K562 (cell line): ENCODE data around the gene PRRT1. TPM values are rescaled to one million over a fixed set of nuclear protein-coding genes. Genes with fewer than 3 reads are reported as not detected.
A peak's percentile ranks its signal among the peaks of the same experiment; 100 is the strongest.

ENCODE experiments used
- ARID1B ChIP-seq: fragments of 450-650 bp; IDR thresholded peaks from 2 replicates; pipeline ENCODE4 v1.6.1; 2016; ENCODE audit warnings: antibody characterized with exemption, mild to moderate bottlenecking, inconsistent platforms
- ASH1L ChIP-seq: fragments of 450-650 bp; IDR thresholded peaks from 2 replicates; pipeline ENCODE4 v1.6.1; 2018; ENCODE audit warnings: borderline replicate concordance, mild to moderate bottlenecking, low read depth; ENCODE audit not compliant: partially characterized antibody
- CREB3 ChIP-seq: fragments of 450-650 bp; conservative IDR thresholded peaks from 2 replicates; pipeline ENCODE4 v1.6.1; 2016; ENCODE audit warnings: missing genetic modification characterization, low read depth, mild to moderate bottlenecking, missing compliant biosample characterization, moderate library complexity
- FOXJ2 ChIP-seq: fragments of 200-800 bp; sonication (Bioruptor generic); IDR thresholded peaks from 2 replicates; pipeline ENCODE4 v1.6.1; 2016; ENCODE audit warnings: missing genetic modification characterization, missing compliant biosample characterization
- HSF4 ChIP-seq: fragments of 250-450 bp; sonication (Bioruptor Pico); IDR thresholded peaks from 2 replicates; pipeline ENCODE4 v2.1.2; 2022; ENCODE audit warnings: mild to moderate bottlenecking, moderate library complexity, borderline replicate concordance
- KDM2B ChIP-seq: fragments of 250-450 bp; sonication (Bioruptor Pico); IDR thresholded peaks from 2 replicates; pipeline ENCODE4 v1.8.0; 2021; ENCODE audit warnings: mild to moderate bottlenecking, moderate library complexity
- MEF2A ChIP-seq: IDR thresholded peaks from 2 replicates; pipeline ENCODE4 v1.6.1; 2011; ENCODE audit warnings: low read depth, mild to moderate bottlenecking, low read length, moderate library complexity; ENCODE audit not compliant: control insufficient read depth
- NCOR1 ChIP-seq: fragments of 450-650 bp; IDR thresholded peaks from 2 replicates; pipeline ENCODE4 v1.6.1; 2016; ENCODE audit warnings: mild to moderate bottlenecking, moderate library complexity
- NFE2 ChIP-seq: IDR thresholded peaks from 2 replicates; pipeline ENCODE4 v1.6.1; 2014; ENCODE audit warnings: antibody characterized with exemption, low read depth
- PPARD ChIP-seq: fragments of 250-450 bp; sonication (Bioruptor Pico); IDR thresholded peaks from 2 replicates; pipeline ENCODE4 v1.8.0; 2022; ENCODE audit warnings: inconsistent platforms, mild to moderate bottlenecking, moderate library complexity
- SNIP1 ChIP-seq: fragments of 450-650 bp; IDR thresholded peaks from 2 replicates; pipeline ENCODE4 v1.7.1; 2017; ENCODE audit warnings: low read depth, mild to moderate bottlenecking
- ZNF280A ChIP-seq: fragments of 450-650 bp; IDR thresholded peaks from 2 replicates; pipeline ENCODE4 v1.6.1; 2018; ENCODE audit warnings: mild to moderate bottlenecking, low read depth; ENCODE audit not compliant: partially characterized antibody
- ZNF316 ChIP-seq: fragments of 450-650 bp; IDR thresholded peaks from 2 replicates; pipeline ENCODE4 v1.6.1; 2016
- ZNF395 ChIP-seq: fragments of 200-800 bp; sonication (Bioruptor generic); IDR thresholded peaks from 2 replicates; pipeline ENCODE4 v1.6.1; 2017; ENCODE audit warnings: missing genetic modification characterization, missing compliant biosample characterization
- ZNF408 ChIP-seq: fragments of 250-450 bp; sonication (Bioruptor Pico); IDR thresholded peaks from 2 replicates; pipeline ENCODE4 v1.4.0; 2020; ENCODE audit warnings: low read depth, mild to moderate bottlenecking, moderate library complexity
- ZNF507 ChIP-seq: conservative IDR thresholded peaks from 2 replicates; pipeline ENCODE4 v1.6.1; 2017; ENCODE audit warnings: missing genetic modification characterization, missing compliant biosample characterization
- ZNF77 ChIP-seq: fragments of 250-450 bp; sonication (Bioruptor Pico); IDR thresholded peaks from 2 replicates; pipeline ENCODE4 v1.5.0; 2020
- ZNF79 ChIP-seq: fragments of 250-450 bp; sonication (Bioruptor Pico); IDR thresholded peaks from 2 replicates; pipeline ENCODE4 v1.4.0; 2020; ENCODE audit warnings: low read depth, mild to moderate bottlenecking, moderate library complexity
- polyA plus RNA-seq, 8 experiments: library from polyadenylated mRNA; depleted of rRNA in 4 of 8; stranded (reverse) in 5 of 8; unstranded in 3 of 8; fragments of >200 nt; fragmentation: Nextera tagmentation in 2 of 8; fragmentation: Illumina TruSeq in 1 of 8; extraction: Ambion mirVana in 2 of 8; extraction: Trizol in 1 of 8; gene quantifications; 2 replicates each; pipeline versions ENCODE4 v1.2.1 to v1.2.3, GENCODE V29; 2011 to 2014; ENCODE audit warnings: inconsistent platforms in 1 of 8, missing spikeins in 1 of 8
- total RNA-seq, 7 experiments: library from RNA; depleted of rRNA in 6 of 7; stranded (reverse); fragments of >200 nt in 6 of 7; fragmentation: Illumina TruSeq in 2 of 7; extraction: Trizol in 2 of 7; gene quantifications; 2 replicates each; pipeline versions ENCODE4 v1.2.1 to v1.2.3, GENCODE V29; 2011 to 2021; ENCODE audit warnings: low replicate concordance in 1 of 7

PRRT1 gene
- total and polyA plus RNA-seq, 9 of the 15 experiments (the other 6 are each of a cell fraction or from before 2014, with no cell fraction given), result 0.14 to 3.5 (median 0.41) TPM

- TF ChIP-seq ZNF408 (no peak), ZNF316 (no peak), SNIP1 (no peak), ZNF507 (tag) (no peak), KDM2B (CRISPR knock-in tag) (no peak), NFE2 (no peak), ZNF79 (no peak), HSF4 (CRISPR knock-in tag) (no peak), ARID1B (peak; percentile 54), MEF2A (no peak), PPARD (CRISPR knock-in tag) (no peak), ZNF280A (no peak), CREB3 (tag) (no peak), ASH1L (no peak), FOXJ2 (no peak), ZNF395 (CRISPR knock-in tag) (no peak; the same call in 1 of the 2 replicates), ZNF77 (CRISPR knock-in tag) (no peak), NCOR1 (peak; percentile 35; the same call in 1 of the 2 replicates)
- TF ChIP-seq, all 486 proteins: peak for 106
These were observed 40.9 kb upstream of the PRRT1 start, which contains the start of gene GPSM3 (continued) for GRCh38 chr6:32192608-32193039.
